HG03342 (cell line): Measurements from ENCODE around the gene LDAF1.
"Not testable (repeated sequence)": the region's sequence is repeated elsewhere in the genome, so short reads cannot be mapped to it uniquely, and the experiment has no call there.

Source experiments
- ATAC-seq: cut with Tn5 transposase; IDR thresholded peaks from one replicate; pipeline ENCODE4 v1.9.1; 2021; ENCODE audit warnings: mild to moderate bottlenecking, moderate library complexity; ENCODE audit not compliant: unreplicated experiment

LDAF1 gene

DNA sequence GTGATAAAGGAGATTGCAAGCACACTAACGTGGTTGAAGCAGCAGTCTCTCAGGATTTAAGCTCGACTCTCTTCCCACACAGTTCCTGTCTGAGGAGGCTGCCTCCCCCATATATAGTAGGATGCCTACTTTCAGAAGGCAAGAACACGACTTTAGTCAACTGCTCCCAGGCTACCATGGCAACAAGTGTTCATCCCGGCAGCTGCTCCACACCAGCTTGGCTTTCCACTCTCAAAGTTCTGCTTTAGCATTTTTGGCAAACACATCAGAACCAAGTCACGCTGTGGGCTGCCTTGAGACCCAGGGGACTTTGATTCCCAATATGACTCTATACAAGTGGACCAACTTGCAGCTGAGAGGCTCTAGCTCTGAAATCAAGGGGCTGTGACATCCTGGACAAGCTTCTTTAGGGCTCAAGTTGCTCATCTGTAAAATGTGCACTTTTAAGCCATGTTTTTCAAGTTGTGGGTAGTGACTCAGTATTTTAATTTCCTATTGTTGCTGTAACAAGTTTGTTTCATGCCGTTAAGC, 36.4 kb downstream of the LDAF1 start:
- no peak for ATAC-seq

GRCh38 chr16:21195330-21195729, 36.9 kb downstream of the LDAF1 start:
- ATAC-seq = not testable (repeated sequence)

DNA sequence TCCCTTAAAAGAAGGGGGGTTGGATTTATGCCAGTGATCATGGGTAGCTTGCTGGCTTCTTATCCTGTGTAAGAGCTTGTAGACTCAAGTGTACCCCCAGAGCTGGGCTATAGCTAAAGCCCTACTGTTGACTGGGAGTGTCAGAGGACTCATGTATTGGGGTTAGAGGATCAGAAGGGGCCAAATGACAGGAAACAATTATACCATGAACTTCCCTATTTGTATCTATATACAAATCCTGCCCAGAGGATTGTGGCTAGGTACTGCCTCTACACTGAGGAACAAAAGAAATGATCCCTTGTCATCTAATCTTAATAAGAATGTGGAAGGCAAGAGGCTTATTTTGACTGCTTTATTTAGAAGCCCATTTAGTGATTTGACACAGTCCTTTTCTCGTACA, 38.6 kb downstream of the LDAF1 start:
- no peak for ATAC-seq

GRCh38 chr16:21197621-21198020, 39.1 kb downstream of the LDAF1 start:
- no peak for ATAC-seq

DNA sequence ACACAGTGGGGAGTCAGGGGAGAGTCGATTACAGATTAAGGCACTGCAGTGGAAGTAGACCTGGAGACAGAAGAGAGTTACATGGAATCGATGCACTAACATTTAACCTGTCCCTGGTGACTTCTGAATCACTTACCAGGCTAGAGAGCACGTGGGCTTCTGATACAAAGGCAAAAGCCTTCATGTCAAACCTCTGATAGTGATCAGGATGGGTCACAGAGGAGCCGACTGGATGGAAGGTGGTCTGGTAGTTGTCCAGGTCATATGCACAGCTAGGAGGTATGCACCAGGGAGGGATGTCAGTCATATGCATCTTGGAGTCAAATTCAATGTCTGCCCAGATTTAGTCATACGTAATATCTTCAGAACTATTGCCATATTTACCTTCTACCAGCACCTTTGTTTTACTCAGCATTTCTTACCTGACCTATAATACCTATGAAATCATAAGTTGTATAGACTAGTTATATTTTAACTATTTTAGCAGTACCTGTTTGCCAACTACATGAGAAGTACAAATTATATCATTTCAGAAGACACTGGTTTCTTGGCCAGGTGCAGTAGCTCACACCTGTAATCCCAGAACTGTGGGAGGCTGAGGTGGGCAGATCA, 41.2 kb downstream of the LDAF1 start:
- ATAC-seq = no peak

DNA sequence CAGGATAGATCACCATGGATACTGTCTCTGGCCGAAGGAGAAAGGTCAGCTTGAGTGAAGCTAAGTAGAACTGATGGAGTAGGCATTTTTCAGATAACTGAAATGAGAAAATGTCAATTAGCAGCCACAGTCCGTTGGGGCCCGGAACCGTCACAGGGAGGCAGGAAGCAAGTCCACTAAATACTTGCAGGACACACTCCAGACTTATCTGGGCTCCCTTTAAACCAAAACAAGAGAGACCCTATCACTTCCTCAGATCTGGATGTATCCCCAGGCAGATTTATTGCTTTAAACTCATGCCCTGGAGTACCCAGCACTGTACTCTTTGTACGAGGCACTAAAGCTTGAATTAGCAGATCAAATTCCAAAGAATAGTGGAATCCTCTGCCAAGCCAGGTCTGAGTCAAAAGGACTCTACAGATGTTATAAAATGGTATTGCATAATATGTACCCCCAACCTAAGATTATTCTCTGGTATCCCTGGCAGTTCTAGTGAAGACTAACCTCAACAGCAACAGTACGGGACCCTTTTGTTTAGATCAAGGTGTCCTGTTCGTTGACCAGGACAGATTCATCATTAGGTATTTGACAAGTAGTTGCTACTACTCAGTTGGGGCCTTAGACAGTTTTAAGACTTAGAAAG, 44.8 kb downstream of the LDAF1 start:
- no peak for ATAC-seq

- ATAC-seq = no peak
Measured at GRCh38 chr16:21205303-21205702, 46.8 kb downstream of the LDAF1 start.

- no peak for ATAC-seq
Measured at GRCh38 chr16:21206550-21206949, 48.1 kb downstream of the LDAF1 start.

GRCh38 chr16:21208446-21209230, 50.2 kb downstream of the LDAF1 start:
- ATAC-seq = no peak

- no peak for ATAC-seq
Measured at GRCh38 chr16:21211486-21211885, 53.0 kb downstream of the LDAF1 start, which contains the start of gene ZP2. TSS of gene ZP2 (minus strand) at chr16:21211574. CDS start at chr16:21211547, 27 bp downstream.

DNA sequence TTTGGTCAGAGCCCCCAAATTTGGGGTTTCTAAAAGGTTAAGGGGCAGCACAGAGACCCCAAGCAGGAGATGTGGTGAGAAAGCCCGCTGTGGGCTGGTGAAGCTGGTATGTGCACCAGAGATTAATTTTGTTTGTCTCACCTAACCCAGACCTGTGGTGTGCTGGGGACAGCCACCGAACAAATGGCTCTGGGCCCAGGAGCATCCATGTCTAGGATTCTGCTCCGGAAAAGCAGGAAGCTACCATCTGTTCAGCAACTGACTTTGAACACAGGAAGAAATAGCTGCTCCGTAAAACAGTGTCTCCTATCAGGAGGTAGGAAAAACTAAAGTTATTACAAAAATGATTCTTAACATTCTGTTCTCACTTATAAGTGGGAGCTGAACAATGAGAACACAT, 55.6 kb downstream of the LDAF1 start:
- ATAC-seq = no peak

DNA sequence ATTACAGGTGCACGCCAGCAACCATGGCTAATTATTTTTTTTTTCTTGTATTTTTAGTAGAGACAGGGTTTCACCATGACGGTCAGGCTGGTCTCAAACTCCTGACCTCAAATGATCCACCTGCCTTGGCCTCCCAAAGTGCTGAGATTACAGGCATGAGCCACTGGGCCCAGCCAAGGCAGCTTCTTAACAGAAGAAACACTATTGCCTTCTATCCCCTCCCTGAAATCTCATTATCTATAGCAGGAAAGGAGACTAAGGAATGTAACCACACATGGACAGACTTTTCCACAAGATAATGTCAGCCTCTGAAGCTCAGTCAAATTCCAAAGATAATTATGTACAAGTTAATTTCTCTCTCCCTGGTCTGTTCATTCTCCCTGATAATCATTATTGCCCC, 58.6 kb downstream of the LDAF1 start:
- no peak for ATAC-seq

DNA sequence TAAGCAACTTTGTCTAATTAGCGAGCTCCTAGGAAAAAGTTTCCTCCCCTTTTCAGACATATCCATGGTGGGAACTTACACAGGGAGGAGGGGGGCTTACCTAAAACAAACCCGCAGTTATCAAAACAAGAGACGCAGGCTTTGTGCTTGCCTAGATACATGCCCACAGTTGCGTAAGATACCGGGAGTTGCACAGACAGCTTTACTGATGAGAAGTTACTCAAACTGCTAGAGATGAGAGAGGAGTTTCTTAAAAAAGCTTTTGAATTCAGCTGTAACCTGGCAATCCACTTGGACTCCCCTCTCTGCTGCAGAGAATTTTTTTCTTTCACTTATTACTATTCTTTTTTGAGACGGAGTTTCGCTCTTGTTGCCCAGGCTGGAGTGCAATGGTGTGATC, 59.7 kb downstream of the LDAF1 start:
- no peak for ATAC-seq

GRCh38 chr16:21219551-21219950, 61.1 kb downstream of the LDAF1 start:
- ATAC-seq = no peak

DNA sequence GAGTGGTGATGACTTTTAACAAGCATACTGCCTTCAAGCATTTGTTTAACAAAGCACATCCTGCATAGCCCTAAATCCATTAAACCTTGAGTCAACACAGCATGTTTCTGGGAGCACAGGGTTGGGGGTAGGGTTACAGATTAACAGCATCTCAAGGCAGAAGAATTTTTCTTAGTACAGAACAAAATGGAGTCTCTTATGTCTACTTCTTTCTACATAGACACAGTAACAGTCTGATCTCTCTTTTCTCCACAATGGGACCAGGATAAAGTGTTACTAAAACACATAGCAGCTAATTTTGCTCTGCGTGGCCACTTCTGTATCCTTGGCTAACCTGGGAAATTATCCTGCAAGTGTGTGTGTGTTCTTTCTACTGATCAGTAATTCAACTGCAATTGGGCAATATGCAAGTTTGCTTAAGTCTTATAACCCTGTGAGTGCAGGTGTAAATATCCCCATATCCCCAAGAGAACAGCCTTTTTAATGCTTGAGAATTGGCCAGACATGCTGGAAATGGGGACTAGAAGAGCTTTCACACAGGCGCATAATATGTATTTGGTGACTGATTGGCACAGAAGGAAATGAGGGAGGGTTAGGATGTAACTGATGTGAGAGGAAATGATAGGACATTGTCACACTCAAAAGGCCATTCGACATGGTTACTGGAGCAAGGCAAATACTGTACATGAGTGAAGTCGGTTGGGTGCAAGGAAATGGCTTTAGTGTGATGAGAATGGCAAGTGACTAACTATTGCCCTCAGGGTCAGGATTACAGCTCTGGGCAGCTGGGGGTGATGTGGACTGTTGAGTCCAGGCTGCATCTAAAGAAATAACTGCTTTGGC, 64.2 kb downstream of the LDAF1 start:
- ATAC-seq = no peak

DNA sequence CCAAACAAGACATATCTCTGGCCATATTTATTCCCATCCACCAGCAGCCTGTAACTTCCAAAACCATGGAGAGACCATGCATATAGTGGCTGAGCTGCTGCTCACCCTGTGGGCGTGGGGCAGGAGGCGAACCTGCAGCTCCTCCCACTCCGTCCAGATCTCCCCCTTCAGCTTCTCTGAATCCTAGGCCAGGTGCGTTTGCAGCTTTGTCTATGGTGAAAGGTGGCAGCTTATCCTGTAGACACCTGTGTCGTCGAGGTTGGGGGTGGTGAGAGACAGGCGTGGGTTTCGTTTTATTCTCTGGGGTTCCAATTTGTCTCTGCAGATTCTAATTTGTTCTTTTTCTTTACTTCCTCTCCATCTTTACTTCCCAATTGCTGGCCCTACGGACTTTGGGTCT, 65.3 kb downstream of the LDAF1 start:
- no peak for ATAC-seq

GRCh38 chr16:21224800-21225199, 66.3 kb downstream of the LDAF1 start:
- ATAC-seq = no peak

DNA sequence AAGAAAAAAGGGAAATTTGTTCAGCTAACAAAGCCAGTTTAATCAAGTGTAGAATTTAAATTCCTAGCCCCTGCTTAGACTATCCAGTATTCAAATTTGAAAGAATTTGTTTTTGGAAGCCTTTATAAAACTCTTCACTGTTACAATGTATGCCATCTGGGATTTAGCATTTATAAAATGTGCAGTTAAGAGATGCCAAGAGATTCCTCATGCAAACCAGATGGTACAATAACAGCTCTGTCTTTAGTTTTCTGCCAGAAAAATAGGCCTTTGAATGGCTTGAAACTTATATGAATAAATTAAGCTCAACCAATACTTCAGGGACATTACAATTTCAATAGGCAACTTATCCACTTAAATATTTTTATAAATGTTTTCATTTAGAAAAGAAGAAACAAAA, 68.3 kb downstream of the LDAF1 start:
- no peak for ATAC-seq

- ATAC-seq = no peak
Measured at GRCh38 chr16:21227866-21228265, 69.4 kb downstream of the LDAF1 start.

- no peak for ATAC-seq
Measured at GRCh38 chr16:21228361-21228872, 69.9 kb downstream of the LDAF1 start.
